ENCODE results near the gene FKRP.

Gene FKRP

GRCh38 chr19:46732172-46732938, 13.5 kb upstream of the FKRP start:
- no peak for DNase-seq (ENCODE audit: low read depth in 2 of 2)

GRCh38 chr19:46732966-46733689, 12.7 kb upstream of the FKRP start:
- DNase-seq (ENCODE audit: low read depth in 2 of 2) = no peak

- DNase-seq (ENCODE audit: low read depth in 2 of 2) = no peak
Observed at GRCh38 chr19:46733690-46734292, 12.1 kb upstream of the FKRP start.

GRCh38 chr19:46736531-46737297, 9.1 kb upstream of the FKRP start:
- DNase-seq (ENCODE audit: low read depth in 2 of 2) = no peak

- DNase-seq (ENCODE audit: low read depth in 2 of 2) = no peak
Observed at GRCh38 chr19:46737298-46737654, 8.6 kb upstream of the FKRP start.

GRCh38 chr19:46737761-46738171, 8.1 kb upstream of the FKRP start:
- DNase-seq (ENCODE audit: low read depth in 2 of 2) = no peak

GRCh38 chr19:46739290-46739771, 6.5 kb upstream of the FKRP start:
- DNase-seq (ENCODE audit: low read depth in 2 of 2) = no peak

GRCh38 chr19:46741447-46741846, 4.4 kb upstream of the FKRP start:
- no peak for DNase-seq (ENCODE audit: low read depth in 2 of 2)

- DNase-seq (ENCODE audit: low read depth in 2 of 2) = no peak
Observed at GRCh38 chr19:46742926-46743480, 2.9 kb upstream of the FKRP start.

GRCh38 chr19:46744005-46744691, 1.7 kb upstream of the FKRP start:
- no peak for DNase-seq (ENCODE audit: low read depth in 2 of 2)

- DNase-seq (ENCODE audit: low read depth in 2 of 2) = no peak
Observed at GRCh38 chr19:46745030-46745429, 827 bp upstream of the FKRP start.

- peak; percentile 26 to 33 for DNase-seq (ENCODE audit: low read depth in 2 of 2)
Observed at GRCh38 chr19:46746281-46747057, 612 bp downstream of the FKRP start, which contains the start of gene STRN4. TSS of gene STRN4 (minus strand) at chr19:46746450. CDS start at chr19:46746430, 20 bp downstream.

GRCh38 chr19:46748325-46749109, 2.7 kb downstream of the FKRP start:
- DNase-seq (ENCODE audit: low read depth in 2 of 2) = peak; percentile 51 to 80

- peak in 1 of 2 experiments; percentile 49 for DNase-seq (ENCODE audit: low read depth in 2 of 2)
Observed at GRCh38 chr19:46753420-46754155, 7.7 kb downstream of the FKRP start.

GRCh38 chr19:46755077-46755852, 9.4 kb downstream of the FKRP start:
- DNase-seq (ENCODE audit: low read depth in 2 of 2) = no peak

GRCh38 chr19:46755853-46756543, 10.1 kb downstream of the FKRP start:
- DNase-seq (ENCODE audit: low read depth in 2 of 2) = no peak

- no peak for DNase-seq (ENCODE audit: low read depth in 2 of 2)
Observed at GRCh38 chr19:46756544-46756888, 10.7 kb downstream of the FKRP start.
